OCI-LY1 (cell line): Measurements from ENCODE around the gene CTNNA2.

Experiments
- H2AFZ ChIP-seq: fragments of 200-600 bp; sonication (generic), shearing (Covaris generic); 2 replicates; pipeline ENCODE4 v1.6.0; 2014; ENCODE audit warnings: antibody characterized with exemption, mild to moderate bottlenecking, low read length
- H3F3A ChIP-seq: fragments of 200-600 bp; sonication (generic), shearing (Covaris generic); 2 replicates; pipeline ENCODE4 v1.6.0; 2014; ENCODE audit warnings: mild to moderate bottlenecking, antibody characterized with exemption, low read length, moderate library complexity; ENCODE audit not compliant: insufficient read depth
- H3K27ac ChIP-seq: fragments of 200-600 bp; sonication (generic); 2 replicates; pipeline ENCODE4 v1.5.1; 2014; ENCODE audit warnings: low read length, mixed run types, mild to moderate bottlenecking, low read depth; ENCODE audit not compliant: poor library complexity, severe bottlenecking
- H3K27me3 ChIP-seq: fragments of 200-600 bp; sonication (generic); 2 replicates; pipeline ENCODE4 v1.6.0; 2014; ENCODE audit warnings: antibody characterized with exemption, mild to moderate bottlenecking, low read length, moderate library complexity; ENCODE audit not compliant: insufficient read depth
- H3K36me3 ChIP-seq: fragments of 200-600 bp; sonication (generic); 2 replicates; pipeline ENCODE4 v1.6.1; 2014; ENCODE audit warnings: mild to moderate bottlenecking, antibody characterized with exemption, low read length, moderate library complexity, mixed read lengths; ENCODE audit not compliant: insufficient read depth
- H3K4me1 ChIP-seq: fragments of 200-600 bp; sonication (generic); 2 replicates; pipeline ENCODE4 v1.5.1; 2014; ENCODE audit warnings: mild to moderate bottlenecking, low read length, moderate library complexity; ENCODE audit not compliant: insufficient read depth, severe bottlenecking
- H3K4me2 ChIP-seq: fragments of 200-600 bp; sonication (generic), shearing (Covaris generic); 2 replicates; pipeline ENCODE4 v1.6.1; 2014; ENCODE audit warnings: low read length
- H3K4me3 ChIP-seq: fragments of 200-600 bp; sonication (generic); 2 replicates; pipeline ENCODE4 v1.5.1; 2014; ENCODE audit warnings: low read length, low read depth, mild to moderate bottlenecking, mixed read lengths; ENCODE audit not compliant: poor library complexity, severe bottlenecking
- H3K79me2 ChIP-seq: fragments of 200-600 bp; shearing (Covaris generic); 2 replicates; pipeline ENCODE4 v1.6.1; 2016; ENCODE audit warnings: mixed run types, low read length, mixed read lengths; ENCODE audit not compliant: insufficient read depth
- H3K9ac ChIP-seq: fragments of 200-600 bp; sonication (generic), shearing (Covaris generic); 2 replicates; pipeline ENCODE4 v1.6.1; 2014; ENCODE audit warnings: mild to moderate bottlenecking, low read length, mixed read lengths
- H3K9me2 ChIP-seq: fragments of 200-600 bp; sonication (generic), shearing (Covaris generic); 2 replicates; pipeline ENCODE4 v1.6.1; 2014; ENCODE audit warnings: low read depth, mild to moderate bottlenecking, low read length, mixed read lengths
- H3K9me3 ChIP-seq: fragments of 200-600 bp; shearing (Covaris generic); 2 replicates; pipeline ENCODE4 v1.6.1; 2014; ENCODE audit warnings: low read length, mixed read lengths
- H4K20me1 ChIP-seq: fragments of 200-600 bp; sonication (generic), shearing (Covaris generic); 2 replicates; pipeline ENCODE4 v1.6.0; 2016; ENCODE audit warnings: mild to moderate bottlenecking, low read length; ENCODE audit not compliant: insufficient read depth
- EZH2 ChIP-seq: fragments of 200-600 bp; sonication (generic), shearing (Covaris generic); IDR thresholded peaks from 2 replicates; pipeline ENCODE4 v1.8.0; 2017; ENCODE audit warnings: borderline replicate concordance, mixed run types, mild to moderate bottlenecking, antibody characterized with exemption, low read length, moderate library complexity, mixed read lengths
- TF ChIP-seq, protein P1 (sequence below): fragments of 200-600 bp; sonication (generic), shearing (Covaris generic); IDR thresholded peaks from 2 replicates; pipeline ENCODE4 v1.5.1; 2017; ENCODE audit warnings: mild to moderate bottlenecking, antibody characterized with exemption, low read length, moderate library complexity, mixed read lengths

Gene CTNNA2

DNA sequence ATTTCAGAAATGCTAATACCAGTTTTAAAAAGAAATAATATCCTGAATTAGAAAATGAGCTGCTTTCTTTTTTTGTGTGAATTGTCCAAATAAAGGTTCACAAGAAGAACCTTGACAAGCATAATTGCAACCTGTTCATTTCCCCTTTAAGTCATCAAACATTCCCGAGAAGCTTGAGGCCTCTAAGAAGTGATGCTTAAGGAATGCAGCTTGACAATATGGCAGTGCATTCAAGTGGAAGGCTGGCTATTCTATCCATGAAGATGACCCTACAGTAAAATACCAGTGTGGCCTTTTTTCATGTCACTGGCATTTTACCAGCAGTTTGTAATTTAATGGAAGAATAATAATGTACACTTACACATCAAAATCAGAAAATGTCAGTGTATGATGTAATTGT lies 216.7 kb downstream of the CTNNA2 start:
- H3K79me2 ChIP-seq: no peaks in the 10 kb centered on the region
- no peaks in the 10 kb centered on the region for H3K9me3 ChIP-seq
- no peak overlapping the region for H3K27ac ChIP-seq
- no peaks in the 10 kb centered on the region for H3K36me3 ChIP-seq
- H3K9ac ChIP-seq: no peak overlapping the region
- H3F3A ChIP-seq: no peaks in the 10 kb centered on the region
- no peaks in the 10 kb centered on the region for H4K20me1 ChIP-seq
- H3K4me2 ChIP-seq: no peak overlapping the region
- no peaks in the 10 kb centered on the region for H3K9me2 ChIP-seq
- no peak for TF ChIP-seq EZH2
- TF ChIP-seq, protein P1, sequence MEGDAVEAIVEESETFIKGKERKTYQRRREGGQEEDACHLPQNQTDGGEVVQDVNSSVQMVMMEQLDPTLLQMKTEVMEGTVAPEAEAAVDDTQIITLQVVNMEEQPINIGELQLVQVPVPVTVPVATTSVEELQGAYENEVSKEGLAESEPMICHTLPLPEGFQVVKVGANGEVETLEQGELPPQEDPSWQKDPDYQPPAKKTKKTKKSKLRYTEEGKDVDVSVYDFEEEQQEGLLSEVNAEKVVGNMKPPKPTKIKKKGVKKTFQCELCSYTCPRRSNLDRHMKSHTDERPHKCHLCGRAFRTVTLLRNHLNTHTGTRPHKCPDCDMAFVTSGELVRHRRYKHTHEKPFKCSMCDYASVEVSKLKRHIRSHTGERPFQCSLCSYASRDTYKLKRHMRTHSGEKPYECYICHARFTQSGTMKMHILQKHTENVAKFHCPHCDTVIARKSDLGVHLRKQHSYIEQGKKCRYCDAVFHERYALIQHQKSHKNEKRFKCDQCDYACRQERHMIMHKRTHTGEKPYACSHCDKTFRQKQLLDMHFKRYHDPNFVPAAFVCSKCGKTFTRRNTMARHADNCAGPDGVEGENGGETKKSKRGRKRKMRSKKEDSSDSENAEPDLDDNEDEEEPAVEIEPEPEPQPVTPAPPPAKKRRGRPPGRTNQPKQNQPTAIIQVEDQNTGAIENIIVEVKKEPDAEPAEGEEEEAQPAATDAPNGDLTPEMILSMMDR: no peak
- no peak overlapping the region for H3K4me3 ChIP-seq
- no peaks in the 10 kb centered on the region for H3K4me1 ChIP-seq
- no peak overlapping the region for H2AFZ ChIP-seq
- H3K27me3 ChIP-seq: no peaks in the 10 kb centered on the region

GRCh38 chr2:79734518-79734917 lies 221.7 kb downstream of the CTNNA2 start:
- Histone ChIP-seq H3K4me2 (no peak overlapping the region), H3K36me3 (no peaks in the 10 kb centered on the region), H3K27me3 (no peaks in the 10 kb centered on the region)

GRCh38 chr2:79740879-79741443 lies 228.1 kb downstream of the CTNNA2 start:
- H3K4me3 ChIP-seq: no peak overlapping the region
- no peaks in the 10 kb centered on the region for H4K20me1 ChIP-seq
- no peak overlapping the region for H3K27ac ChIP-seq
- no peak overlapping the region for H2AFZ ChIP-seq
- no peaks in the 10 kb centered on the region for H3K27me3 ChIP-seq
- H3K9me3 ChIP-seq: no peaks in the 10 kb centered on the region
- no peak for TF ChIP-seq EZH2
- TF ChIP-seq, protein P1: no peak
- no peak overlapping the region for H3K4me2 ChIP-seq
- no peaks in the 10 kb centered on the region for H3K4me1 ChIP-seq
- H3K9me2 ChIP-seq: no peaks in the 10 kb centered on the region
- H3K36me3 ChIP-seq: no peaks in the 10 kb centered on the region
- H3K9ac ChIP-seq: no peak overlapping the region
- H3F3A ChIP-seq: no peaks in the 10 kb centered on the region
- no peaks in the 10 kb centered on the region for H3K79me2 ChIP-seq

More at GRCh38 chr2:79734518-79734917, 221.7 kb downstream of the CTNNA2 start:
- Histone ChIP-seq H3K4me3 (no peak overlapping the region), H3F3A (no peaks in the 10 kb centered on the region), H2AFZ (no peak overlapping the region), H4K20me1 (no peaks in the 10 kb centered on the region), H3K9ac (no peak overlapping the region), H3K79me2 (no peaks in the 10 kb centered on the region), H3K4me1 (no peaks in the 10 kb centered on the region), H3K27ac (no peak overlapping the region), H3K9me3 (no peaks in the 10 kb centered on the region), H3K9me2 (no peaks in the 10 kb centered on the region)
- no peak for TF ChIP-seq EZH2
- TF ChIP-seq, protein P1: no peak
